Stomach (tissue), 9 donors: Measurements from ENCODE around the gene ABCC1. TPM values are rescaled to one million over a fixed set of nuclear protein-coding genes. Genes with fewer than 3 reads are reported as not detected.

Source experiments
- DNase-seq, 2 donors: peaks; one replicate each; pipeline versions ENCODE4 v3.0.0 to v3.0.0-alpha.2; 2013 to 2019
- H3K27ac ChIP-seq, 5 donors: fragments of 200-600 bp in 4 of 5; sonication (generic) in 4 of 5; one replicate each; pipeline ENCODE4 v1.5.1; 2013 to 2019; ENCODE audit warnings: mild to moderate bottlenecking in 1 of 5, moderate library complexity in 1 of 5
- H3K27me3 ChIP-seq, 3 donors: fragments of 200-600 bp; sonication (generic); one replicate each; pipeline ENCODE4 v1.5.1; 2017 to 2019; ENCODE audit warnings: mixed run types in 1 of 3
- H3K36me3 ChIP-seq, 4 donors: fragments of 200-600 bp; sonication (generic); 1 replicate in 3 of 4; 2 replicates in 1 of 4; pipeline ENCODE4 v1.5.1; 2016 to 2019
- H3K4me1 ChIP-seq, 4 donors: fragments of 200-600 bp; sonication (generic); one replicate each; pipeline ENCODE4 v1.5.1; 2016 to 2019
- H3K4me3 ChIP-seq, 4 donors: fragments of 200-600 bp; sonication (generic) in 3 of 4; one replicate each; pipeline ENCODE4 v1.5.1; 2016 to 2019; ENCODE audit warnings: mild to moderate bottlenecking in 1 of 4
- H3K9me3 ChIP-seq, 4 donors: fragments of 200-600 bp; sonication (generic); one replicate each; pipeline ENCODE4 v1.5.1; 2016 to 2019
- CTCF ChIP-seq, 7 experiments: fragments of 450-650 bp in 4 of 7; fragments of 200-600 bp in 3 of 7; sonication (generic) in 3 of 7; IDR thresholded peaks; one replicate each; pipeline ENCODE4 v1.5.1; 2016 to 2019; ENCODE audit warnings: antibody characterized with exemption in 7 of 7, control low read depth in 2 of 7, mild to moderate bottlenecking in 1 of 7
- EP300 ChIP-seq: sonication (generic); formaldehyde crosslinking; IDR thresholded peaks from one replicate; pipeline ENCODE4 v1.6.1; 2017; ENCODE audit warnings: antibody characterized with exemption
- POLR2A ChIP-seq, 4 donors: fragments of 450-650 bp; IDR thresholded peaks; one replicate each; pipeline ENCODE4 v1.6.1; 2016; ENCODE audit warnings: antibody characterized with exemption in 4 of 4, control low read depth in 2 of 4, mild to moderate bottlenecking in 1 of 4, moderate library complexity in 1 of 4
- POLR2AphosphoS5 ChIP-seq, 3 donors: sonication (generic); formaldehyde crosslinking; IDR thresholded peaks; one replicate each; pipeline ENCODE4 v1.6.1; 2016; ENCODE audit warnings: antibody characterized with exemption in 3 of 3
- WGBS, 5 donors: extraction: QIAGEN DNeasy Blood & Tissue Kit in 3 of 5; methylation state at CpG; one replicate each; pipeline versions ENCODE4 v1.1.5 to v1.1.7; 2013 to 2018; 5-methylcytosine and 5-hydroxymethylcytosine counted together
- intact Hi-C: fragments of 100-400 bp; cut with DNase I; formaldehyde crosslinking; loops from one replicate; pipeline ENCODE4 v1.15.1; 2023; ENCODE audit warnings: low total_unique reads
- polyA plus RNA-seq, 3 donors: library from polyadenylated mRNA; stranded (reverse); fragments of 200-250 nt; gene quantifications; one replicate each; pipeline ENCODE4 v1.2.3, GENCODE V29; 2013
- total RNA-seq, 5 donors: library from RNA; depleted of rRNA; stranded (reverse); fragments of >200 nt; gene quantifications; one replicate each; pipeline versions ENCODE4 v1.1.0 to v1.2.3, GENCODE V29; 2014 to 2016
- donor health status: healthy with polysubstance abuse.
- donor health status: Bipolar disorder and iron deficiency.
- donor health status: healthy.

ABCC1 gene
- total and polyA plus RNA-seq, 8 donors = 2.3 to 105 (median 24.9) TPM

- H3K4me1 ChIP-seq = no peaks in the 10 kb centered on the region
- TF ChIP-seq CTCF (IDR thresholded peaks at IDR 0.05) = no peak
- TF ChIP-seq POLR2AphosphoS5 (IDR thresholded peaks at IDR 0.05) = no peak
- TF ChIP-seq EP300 = no peak
- no peak for TF ChIP-seq POLR2A (IDR thresholded peaks at IDR 0.05)
- H3K9me3 ChIP-seq = no peaks in the 10 kb centered on the region
- WGBS, 5 donors = 82 to 88% (median 85%) methylated on average over 8 to 11 of the region's 11 CpGs
- H3K27ac ChIP-seq = no peak overlapping the region
- intact Hi-C loops = no loop called here
- H3K27me3 ChIP-seq = no peaks in the 10 kb centered on the region
- no peak for DNase-seq
- no peak overlapping the region for H3K4me3 ChIP-seq
- peaks cover 7 to 82% (median 68%) of the 10 kb centered on the region in 4 donors for H3K36me3 ChIP-seq
Measured at GRCh38 chr16:16167927-16168326, 218.5 kb downstream of the ABCC1 start.

GRCh38 chr16:16168431-16168830, 219.0 kb downstream of the ABCC1 start:
- Histone ChIP-seq H3K4me1 (no peaks in the 10 kb centered on the region), H3K4me3 (no peak overlapping the region), H3K36me3 (peaks cover 10 to 84% (median 72%) of the 10 kb centered on the region in 4 donors), H3K27ac (no peak overlapping the region), H3K27me3 (no peaks in the 10 kb centered on the region), H3K9me3 (no peaks in the 10 kb centered on the region)
- no peak for DNase-seq
- TF ChIP-seq POLR2AphosphoS5 (IDR thresholded peaks at IDR 0.05) (no peak), CTCF (IDR thresholded peaks at IDR 0.05) (no peak), POLR2A (IDR thresholded peaks at IDR 0.05) (no peak), EP300 (no peak)
- intact Hi-C loops = no loop called here
- WGBS, 5 donors = 82 to 91% (median 87%) methylated on average over 14 of the region's 14 CpGs

GRCh38 chr16:16169615-16170014, 220.2 kb downstream of the ABCC1 start:
- no peak for TF ChIP-seq POLR2A (IDR thresholded peaks at IDR 0.05)
- no peak for TF ChIP-seq POLR2AphosphoS5 (IDR thresholded peaks at IDR 0.05)
- TF ChIP-seq CTCF (IDR thresholded peaks at IDR 0.05) = no peak
- no peak for TF ChIP-seq EP300
- intact Hi-C loops = no loop called here
- Histone ChIP-seq H3K27ac (no peak overlapping the region), H3K4me1 (no peaks in the 10 kb centered on the region), H3K4me3 (no peak overlapping the region), H3K9me3 (no peaks in the 10 kb centered on the region), H3K36me3 (peaks cover 10 to 73% (median 66%) of the 10 kb centered on the region in 4 donors), H3K27me3 (no peaks in the 10 kb centered on the region)
- no peak for DNase-seq
- 92 to 97% (median 96%) methylated on average over 9 to 15 of the region's 15 CpGs for WGBS, 5 donors

- Histone ChIP-seq H3K4me3 (no peak overlapping the region), H3K36me3 (peaks cover 10 to 73% (median 67%) of the 10 kb centered on the region in 4 donors), H3K9me3 (no peaks in the 10 kb centered on the region), H3K27me3 (no peaks in the 10 kb centered on the region), H3K27ac (no peak overlapping the region), H3K4me1 (peaks cover 0 to 9% (median 0%) of the 10 kb centered on the region in 4 donors)
- WGBS, 5 donors = 81 to 96% (median 90%) methylated on average over 3 to 4 of the region's 4 CpGs
- intact Hi-C loops = no loop called here
- no peak for TF ChIP-seq POLR2AphosphoS5 (IDR thresholded peaks at IDR 0.05)
- no peak for DNase-seq
Measured at GRCh38 chr16:16171332-16171919, 222.0 kb downstream of the ABCC1 start.

- no peak for DNase-seq
- intact Hi-C loops = no loop called here
- Histone ChIP-seq H3K4me3 (no peak overlapping the region), H3K4me1 (peaks cover 0 to 9% (median 0%) of the 10 kb centered on the region in 4 donors), H3K36me3 (peaks cover 19 to 85% (median 74%) of the 10 kb centered on the region in 4 donors), H3K27ac (no peak overlapping the region), H3K27me3 (no peaks in the 10 kb centered on the region), H3K9me3 (no peaks in the 10 kb centered on the region)
- TF ChIP-seq CTCF (IDR thresholded peaks at IDR 0.05) = no peak
- no peak for TF ChIP-seq POLR2AphosphoS5 (IDR thresholded peaks at IDR 0.05)
- no peak for TF ChIP-seq POLR2A (IDR thresholded peaks at IDR 0.05)
- no peak for TF ChIP-seq EP300
- WGBS, 5 donors = 86 to 99% (median 93%) methylated on average over 4 of the region's 4 CpGs
Measured at GRCh38 chr16:16172991-16173390, 223.6 kb downstream of the ABCC1 start.
